Nephron (organoid): Measurements from ENCODE around the gene HCFC1R1.
A peak's percentile ranks its signal among the peaks of the same experiment; 100 is the strongest.

Source experiments
- H3K27ac Mint-ChIP-seq, 3 experiments: 2 replicates each; pipeline ENCODE4 v1.8.0; 2020; ENCODE audit warnings: mixed read lengths in 3 of 3, mild to moderate bottlenecking in 2 of 3, moderate library complexity in 1 of 3
- H3K27me3 Mint-ChIP-seq: 2 replicates; pipeline ENCODE4 v1.8.0; 2021; ENCODE audit warnings: low read depth, mild to moderate bottlenecking, moderate library complexity, mixed read lengths
- H3K36me3 Mint-ChIP-seq: 2 replicates; pipeline ENCODE4 v1.8.0; 2020; ENCODE audit warnings: low read depth, mixed read lengths
- H3K4me1 Mint-ChIP-seq: 2 replicates; pipeline ENCODE4 v1.8.0; 2020; ENCODE audit warnings: mixed read lengths
- H3K4me3 Mint-ChIP-seq, 3 experiments: 2 replicates each; pipeline ENCODE4 v1.8.0; 2020; ENCODE audit warnings: mild to moderate bottlenecking in 3 of 3, mixed read lengths in 3 of 3, moderate library complexity in 2 of 3
- H3K9me3 Mint-ChIP-seq: 2 replicates; pipeline ENCODE4 v1.8.0; 2020; ENCODE audit warnings: mixed read lengths
- TF ChIP-seq, protein P1 (sequence below), 3 experiments: fragments of 200-600 bp; sonication (generic); IDR thresholded peaks; one replicate each; pipeline ENCODE4 v1.5.0; 2021; ENCODE audit warnings: antibody characterized with exemption in 3 of 3; ENCODE audit not compliant: unreplicated experiment in 3 of 3

The HCFC1R1 gene

DNA sequence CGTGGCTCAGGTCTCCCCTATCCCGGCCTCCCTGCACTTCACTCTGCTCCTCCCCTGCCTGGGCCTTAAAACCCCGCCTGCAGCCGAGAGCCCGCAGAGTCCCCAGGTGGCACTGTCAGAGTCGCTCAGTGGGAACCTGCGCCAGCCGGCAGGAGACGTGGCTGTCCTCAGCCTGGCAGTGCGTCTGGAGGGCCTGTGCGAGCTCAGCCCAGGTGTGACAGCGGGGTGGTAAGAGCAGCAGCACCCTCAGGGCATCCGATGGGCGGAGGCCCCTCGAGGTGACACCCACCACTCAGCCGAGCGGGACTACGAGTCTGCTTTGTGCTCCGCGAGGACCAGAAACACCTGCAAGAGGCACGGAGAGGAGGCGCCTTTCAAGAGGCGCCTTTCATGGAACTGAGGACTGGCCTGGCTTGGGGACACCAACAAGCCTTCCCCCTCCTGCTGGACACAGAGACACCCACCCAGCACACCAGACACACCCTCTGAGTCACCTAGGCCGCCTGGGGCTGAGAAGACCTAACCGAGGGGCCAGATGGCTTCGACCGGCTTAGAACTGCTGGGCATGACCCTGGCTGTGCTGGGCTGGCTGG is 10.8 kb downstream of the HCFC1R1 start, which contains the start of gene CLDN9:
CLDN9 (plus strand) TSS at position 96 of the 593 bp plus-strand sequence; CDS start at position 536, 440 bp downstream.
- peaks cover 5% of the 10 kb centered on the region for H3K4me1 Mint-ChIP-seq
- peaks cover 84% of the 10 kb centered on the region for H3K27me3 Mint-ChIP-seq
- no peaks in the 10 kb centered on the region for H3K9me3 Mint-ChIP-seq
- peak within 1 kb of the TSS; percentile 13 to 17 (median 14) for H3K4me3 Mint-ChIP-seq
- no peaks in the 10 kb centered on the region for H3K36me3 Mint-ChIP-seq
- H3K27ac Mint-ChIP-seq, result peak within 1 kb of the TSS in 1 of 3 experiments; percentile 53
- TF ChIP-seq, protein P1, sequence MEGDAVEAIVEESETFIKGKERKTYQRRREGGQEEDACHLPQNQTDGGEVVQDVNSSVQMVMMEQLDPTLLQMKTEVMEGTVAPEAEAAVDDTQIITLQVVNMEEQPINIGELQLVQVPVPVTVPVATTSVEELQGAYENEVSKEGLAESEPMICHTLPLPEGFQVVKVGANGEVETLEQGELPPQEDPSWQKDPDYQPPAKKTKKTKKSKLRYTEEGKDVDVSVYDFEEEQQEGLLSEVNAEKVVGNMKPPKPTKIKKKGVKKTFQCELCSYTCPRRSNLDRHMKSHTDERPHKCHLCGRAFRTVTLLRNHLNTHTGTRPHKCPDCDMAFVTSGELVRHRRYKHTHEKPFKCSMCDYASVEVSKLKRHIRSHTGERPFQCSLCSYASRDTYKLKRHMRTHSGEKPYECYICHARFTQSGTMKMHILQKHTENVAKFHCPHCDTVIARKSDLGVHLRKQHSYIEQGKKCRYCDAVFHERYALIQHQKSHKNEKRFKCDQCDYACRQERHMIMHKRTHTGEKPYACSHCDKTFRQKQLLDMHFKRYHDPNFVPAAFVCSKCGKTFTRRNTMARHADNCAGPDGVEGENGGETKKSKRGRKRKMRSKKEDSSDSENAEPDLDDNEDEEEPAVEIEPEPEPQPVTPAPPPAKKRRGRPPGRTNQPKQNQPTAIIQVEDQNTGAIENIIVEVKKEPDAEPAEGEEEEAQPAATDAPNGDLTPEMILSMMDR (IDR thresholded peaks at IDR 0.05; ENCODE audit: unreplicated experiment in 3 of 3), result no peak

DNA sequence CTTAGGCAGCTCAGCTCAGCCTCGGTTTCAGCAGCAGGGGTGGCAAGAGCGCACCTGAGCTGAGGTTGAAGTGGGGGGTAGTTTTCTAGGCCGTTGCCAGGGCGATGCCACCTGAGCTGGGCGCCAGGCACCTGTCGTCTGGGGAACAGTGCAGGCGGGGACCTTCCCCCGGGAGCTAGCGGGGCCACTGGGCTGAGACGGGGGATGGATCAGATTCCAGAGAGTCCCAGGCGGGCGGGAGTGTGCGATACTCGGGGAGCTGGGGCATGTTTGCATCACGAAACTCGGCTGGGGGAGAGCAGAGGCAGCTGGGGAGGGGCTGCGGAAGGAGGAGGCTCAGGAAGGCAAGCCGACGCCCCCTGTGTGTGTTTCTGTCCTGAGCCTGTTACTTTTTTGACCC is 11.5 kb downstream of the HCFC1R1 start:
- H3K27me3 Mint-ChIP-seq, result peaks cover 89% of the 10 kb centered on the region
- H3K4me3 Mint-ChIP-seq, result peak overlapping the region; percentile 13 to 17 (median 14)
- TF ChIP-seq, protein P1 (IDR thresholded peaks at IDR 0.05; ENCODE audit: unreplicated experiment in 3 of 3), result no peak

DNA sequence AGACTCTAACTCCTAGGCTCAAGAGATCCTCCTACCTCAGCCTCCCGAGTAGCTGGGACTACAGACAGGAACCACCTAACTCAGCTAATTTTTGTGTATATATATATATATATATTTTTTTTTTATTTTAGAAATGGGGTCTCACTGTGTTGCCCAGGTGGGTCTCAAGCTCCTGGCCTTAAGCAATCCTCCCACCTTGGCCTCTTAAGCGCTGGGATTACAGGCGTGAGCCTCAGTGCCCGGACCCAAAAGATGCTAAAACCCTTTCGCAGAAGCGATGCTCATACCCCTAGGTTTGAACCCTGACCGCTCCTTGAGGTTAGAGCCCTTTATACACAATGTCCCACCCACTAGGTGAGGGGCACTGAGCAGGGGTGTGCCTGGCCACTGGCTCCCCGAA is 13.2 kb downstream of the HCFC1R1 start:
- no peaks in the 10 kb centered on the region for H3K36me3 Mint-ChIP-seq
- H3K4me3 Mint-ChIP-seq, result no peak overlapping the region
- peak overlapping the region in 1 of 3 experiments; percentile 85 for H3K27ac Mint-ChIP-seq
- peaks cover 91% of the 10 kb centered on the region for H3K27me3 Mint-ChIP-seq
- TF ChIP-seq, protein P1 (IDR thresholded peaks at IDR 0.05; ENCODE audit: unreplicated experiment in 3 of 3), result no peak
- H3K9me3 Mint-ChIP-seq, result no peaks in the 10 kb centered on the region
- H3K4me1 Mint-ChIP-seq, result peaks cover 12% of the 10 kb centered on the region

More for the DNA sequence above, 11.5 kb downstream of the HCFC1R1 start:
- Mint-ChIP-seq H3K4me1 (peaks cover 7% of the 10 kb centered on the region), H3K9me3 (no peaks in the 10 kb centered on the region), H3K36me3 (no peaks in the 10 kb centered on the region), H3K27ac (peak overlapping the region in 1 of 3 experiments; percentile 53)

DNA sequence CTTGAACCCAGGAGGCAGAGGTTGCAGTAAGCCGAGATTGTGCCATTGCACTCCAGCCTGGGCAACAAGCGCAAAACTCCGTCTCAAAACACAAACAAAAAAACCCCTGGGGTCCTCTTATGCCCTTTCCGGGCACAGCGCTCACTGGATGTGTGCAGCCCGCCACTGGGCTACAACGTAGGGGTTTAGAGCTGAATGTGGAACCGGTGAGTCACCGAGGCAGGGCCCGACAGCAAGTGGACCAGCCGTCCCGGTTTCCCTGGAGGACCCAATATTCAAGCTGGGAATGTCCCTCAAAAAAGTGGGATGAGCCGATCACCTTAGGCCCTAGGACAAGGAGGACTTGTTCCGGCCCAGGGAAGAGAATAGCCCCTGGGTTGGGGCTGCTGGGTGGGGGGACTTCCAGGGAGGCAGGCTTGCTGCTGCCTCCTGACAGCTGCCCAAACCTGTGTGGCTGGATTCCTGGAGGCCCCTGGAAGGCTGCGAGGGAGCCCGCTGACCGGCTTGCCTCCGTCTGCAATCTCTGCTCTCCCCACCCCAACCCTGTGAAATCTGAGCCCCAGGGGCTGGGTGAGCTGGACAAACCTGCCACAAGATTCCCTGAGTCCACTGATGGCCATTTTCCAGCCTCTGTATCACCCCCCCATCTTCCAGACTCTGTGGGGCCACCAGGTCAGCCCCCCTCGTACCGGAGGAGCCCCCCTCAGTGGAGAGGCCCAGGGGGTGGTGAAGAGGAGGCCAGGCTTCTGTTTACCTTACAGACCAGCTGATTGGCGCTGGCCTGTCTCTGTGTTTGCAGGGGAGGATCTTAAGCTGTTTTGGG is 14.0 kb downstream of the HCFC1R1 start:
- Mint-ChIP-seq H3K9me3 (no peaks in the 10 kb centered on the region), H3K27ac (peak overlapping the region; percentile 45 to 85 (median 63)), H3K4me1 (peaks cover 12% of the 10 kb centered on the region), H3K4me3 (no peak overlapping the region), H3K27me3 (peaks cover 93% of the 10 kb centered on the region), H3K36me3 (no peaks in the 10 kb centered on the region)
- TF ChIP-seq, protein P1 (IDR thresholded peaks at IDR 0.05; ENCODE audit: unreplicated experiment in 3 of 3), result no peak

DNA sequence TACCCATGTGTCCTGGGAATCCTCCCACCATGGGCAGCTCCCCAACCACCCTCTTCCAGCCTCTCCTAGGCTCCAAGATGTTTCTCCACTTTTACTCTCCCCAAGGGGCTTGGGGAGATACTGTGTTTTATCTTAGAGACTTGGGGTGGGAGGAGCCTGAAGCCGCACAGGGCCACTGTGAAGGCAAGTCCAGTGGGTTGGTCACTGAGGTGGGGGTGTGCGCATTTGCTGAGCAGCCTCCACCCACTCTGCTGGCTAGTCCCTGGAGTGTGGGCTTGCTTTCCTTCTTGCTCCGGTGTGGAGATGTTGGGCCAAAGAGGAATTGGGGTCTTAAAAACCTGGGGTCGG is 15.1 kb downstream of the HCFC1R1 start:
- H3K4me3 Mint-ChIP-seq, result no peak overlapping the region
- H3K36me3 Mint-ChIP-seq, result no peaks in the 10 kb centered on the region
- H3K27ac Mint-ChIP-seq, result peak overlapping the region in 1 of 3 experiments; percentile 93
- H3K4me1 Mint-ChIP-seq, result peaks cover 12% of the 10 kb centered on the region
- TF ChIP-seq, protein P1 (IDR thresholded peaks at IDR 0.05; ENCODE audit: unreplicated experiment in 3 of 3), result no peak
- H3K9me3 Mint-ChIP-seq, result no peaks in the 10 kb centered on the region
- H3K27me3 Mint-ChIP-seq, result peaks cover 88% of the 10 kb centered on the region
